Measurements from ENCODE around the gene ABLIM1.
A peak's percentile ranks its signal among the peaks of the same experiment; 100 is the strongest.

Gene ABLIM1

DNA sequence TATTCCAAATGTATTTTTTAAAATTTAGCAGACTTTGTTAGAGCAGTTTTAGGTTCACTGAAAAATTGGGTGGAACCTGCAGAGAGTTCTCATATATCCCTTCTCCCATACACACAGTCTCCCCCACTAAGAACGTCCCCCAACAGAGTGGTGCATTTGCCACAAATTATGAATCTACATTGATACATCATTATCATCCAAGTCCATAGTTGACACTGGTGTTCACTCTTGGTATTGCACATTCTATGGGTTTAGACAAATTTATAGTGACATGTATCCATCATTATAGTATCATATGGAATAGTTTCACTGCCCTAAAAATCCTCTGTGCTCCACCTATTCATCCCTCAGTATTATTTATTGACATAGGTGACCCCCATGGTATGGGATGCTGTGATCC lies 156.4 kb downstream of the ABLIM1 start:
- no peak overlapping the region for H3K27ac ChIP-seq (ENCODE audit: low read length)
- H3K4me1 ChIP-seq (ENCODE audit: low read length), result peaks cover 36% of the 10 kb centered on the region
- no peak overlapping the region for H3K4me2 ChIP-seq (ENCODE audit: low read length)
- H3K9me3 ChIP-seq (ENCODE audit: insufficient read depth, low read length), result no peaks in the 10 kb centered on the region
- H3K27me3 ChIP-seq (ENCODE audit: low read depth, low read length), result no peaks in the 10 kb centered on the region
- no peaks in the 10 kb centered on the region for H4K20me1 ChIP-seq (ENCODE audit: insufficient read depth, low read length)
- H3K79me2 ChIP-seq (ENCODE audit: low read length), result peaks cover 10% of the 10 kb centered on the region; the same call in 1 of the 2 replicates
- no peak for TF ChIP-seq EZH2phosphoT487 (IDR thresholded peaks at IDR 0.05; ENCODE audit: low read depth)
- TF ChIP-seq, protein P1, sequence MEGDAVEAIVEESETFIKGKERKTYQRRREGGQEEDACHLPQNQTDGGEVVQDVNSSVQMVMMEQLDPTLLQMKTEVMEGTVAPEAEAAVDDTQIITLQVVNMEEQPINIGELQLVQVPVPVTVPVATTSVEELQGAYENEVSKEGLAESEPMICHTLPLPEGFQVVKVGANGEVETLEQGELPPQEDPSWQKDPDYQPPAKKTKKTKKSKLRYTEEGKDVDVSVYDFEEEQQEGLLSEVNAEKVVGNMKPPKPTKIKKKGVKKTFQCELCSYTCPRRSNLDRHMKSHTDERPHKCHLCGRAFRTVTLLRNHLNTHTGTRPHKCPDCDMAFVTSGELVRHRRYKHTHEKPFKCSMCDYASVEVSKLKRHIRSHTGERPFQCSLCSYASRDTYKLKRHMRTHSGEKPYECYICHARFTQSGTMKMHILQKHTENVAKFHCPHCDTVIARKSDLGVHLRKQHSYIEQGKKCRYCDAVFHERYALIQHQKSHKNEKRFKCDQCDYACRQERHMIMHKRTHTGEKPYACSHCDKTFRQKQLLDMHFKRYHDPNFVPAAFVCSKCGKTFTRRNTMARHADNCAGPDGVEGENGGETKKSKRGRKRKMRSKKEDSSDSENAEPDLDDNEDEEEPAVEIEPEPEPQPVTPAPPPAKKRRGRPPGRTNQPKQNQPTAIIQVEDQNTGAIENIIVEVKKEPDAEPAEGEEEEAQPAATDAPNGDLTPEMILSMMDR (IDR thresholded peaks at IDR 0.05; ENCODE audit: low read depth, low read length), result no peak
- no peaks in the 10 kb centered on the region for H3K36me3 ChIP-seq (replicated peaks; ENCODE audit: low read depth, low read length)
- H3K4me3 ChIP-seq (ENCODE audit: low read length), result no peak overlapping the region
- no peak overlapping the region for H2AFZ ChIP-seq (ENCODE audit: low read depth, low read length)
- no peak overlapping the region for H3K9ac ChIP-seq (ENCODE audit: low read length)

DNA sequence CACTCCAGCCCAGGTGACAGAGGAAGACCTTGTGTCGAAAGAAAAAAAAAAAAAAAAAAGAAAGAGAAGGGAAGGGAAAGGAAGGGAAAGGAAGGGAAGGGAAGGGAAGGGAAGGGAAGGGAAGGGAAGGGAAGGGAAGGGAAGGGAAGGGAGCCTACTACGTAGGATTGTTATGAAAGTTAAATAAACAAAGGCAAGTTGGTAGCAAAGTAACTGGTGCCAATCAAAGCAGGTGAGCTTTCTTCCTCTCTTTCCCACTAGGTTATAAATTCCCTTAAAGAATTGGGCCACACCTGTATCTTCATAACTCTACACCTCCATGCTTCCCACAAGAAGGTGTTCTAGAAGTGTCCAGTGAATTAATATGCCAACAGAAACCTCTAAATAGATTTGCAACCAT lies 157.4 kb downstream of the ABLIM1 start:
- Histone ChIP-seq H3K9me3 (ENCODE audit: insufficient read depth, low read length) (no peaks in the 10 kb centered on the region), H3K9ac (ENCODE audit: low read length) (no peak overlapping the region), H3K27ac (ENCODE audit: low read length) (no peak overlapping the region), H3K27me3 (ENCODE audit: low read depth, low read length) (no peaks in the 10 kb centered on the region), H4K20me1 (ENCODE audit: insufficient read depth, low read length) (no peaks in the 10 kb centered on the region), H3K4me3 (ENCODE audit: low read length) (no peak overlapping the region), H3K4me2 (ENCODE audit: low read length) (no peak overlapping the region), H3K36me3 (replicated peaks; ENCODE audit: low read depth, low read length) (no peaks in the 10 kb centered on the region), H3K79me2 (ENCODE audit: low read length) (peaks cover 10% of the 10 kb centered on the region; the same call in 1 of the 2 replicates), H3K4me1 (ENCODE audit: low read length) (peaks cover 38% of the 10 kb centered on the region), H2AFZ (ENCODE audit: low read depth, low read length) (no peak overlapping the region)
- TF ChIP-seq EZH2phosphoT487 (IDR thresholded peaks at IDR 0.05; ENCODE audit: low read depth), result no peak
- TF ChIP-seq, protein P1 (IDR thresholded peaks at IDR 0.05; ENCODE audit: low read depth, low read length), result no peak

DNA sequence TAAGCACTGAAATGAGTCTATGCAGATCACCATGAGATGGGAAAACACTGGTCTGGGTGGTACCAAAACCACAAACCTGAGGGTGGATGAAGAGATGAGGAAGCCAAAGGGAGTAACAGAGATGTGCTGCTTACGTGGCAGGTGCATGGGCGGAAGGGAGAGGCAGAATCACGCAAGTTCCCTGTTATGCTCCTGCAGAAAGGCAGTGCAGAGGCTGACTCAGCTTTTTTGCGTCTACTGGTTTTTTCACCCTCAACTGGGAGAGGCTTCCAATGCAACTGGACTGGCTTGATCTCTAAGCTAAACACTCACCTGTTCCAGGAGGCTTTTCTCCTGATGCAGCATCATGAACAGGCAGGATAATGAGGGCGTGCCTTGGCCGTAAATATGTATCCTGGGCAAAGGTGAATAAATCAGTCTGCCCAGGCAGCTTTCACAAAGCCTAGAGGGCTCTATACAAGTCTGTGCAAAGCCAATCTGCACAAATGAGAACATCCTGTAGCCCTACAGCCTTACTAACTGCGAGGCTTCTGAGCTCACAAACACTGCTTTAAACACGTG lies 158.4 kb downstream of the ABLIM1 start:
- Histone ChIP-seq H3K4me2 (ENCODE audit: low read length) (peak overlapping the region; percentile 64), H3K79me2 (ENCODE audit: low read length) (peaks cover 10% of the 10 kb centered on the region; the same call in 1 of the 2 replicates)

DNA sequence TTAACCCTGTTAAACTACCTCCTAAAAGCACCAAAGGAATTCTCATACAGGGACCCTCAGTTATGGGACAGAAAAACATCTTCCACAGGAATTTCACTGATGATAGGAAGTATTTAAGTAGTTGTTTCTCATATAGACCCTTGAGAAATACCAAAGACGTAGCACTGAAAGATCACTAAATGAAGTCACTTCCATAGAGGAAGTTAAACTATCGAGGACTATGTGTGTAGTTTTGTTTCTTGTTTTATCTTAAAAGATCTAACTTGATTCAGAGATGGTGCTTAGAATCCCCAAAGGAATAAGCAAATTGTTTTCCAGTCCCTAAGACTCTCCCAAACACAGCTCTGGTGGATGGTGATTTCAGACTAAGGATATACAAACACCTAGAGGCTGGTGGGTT lies 159.0 kb downstream of the ABLIM1 start:
- H2AFZ ChIP-seq (ENCODE audit: low read depth, low read length), result 0 out of 2 replicates have a peak overlapping the region, but pooled peaks have one; percentile 25
- no peaks in the 10 kb centered on the region for H3K27me3 ChIP-seq (ENCODE audit: low read depth, low read length)
- H3K79me2 ChIP-seq (ENCODE audit: low read length), result peaks cover 10% of the 10 kb centered on the region; the same call in 1 of the 2 replicates
- no peaks in the 10 kb centered on the region for H4K20me1 ChIP-seq (ENCODE audit: insufficient read depth, low read length)
- peaks cover 38% of the 10 kb centered on the region for H3K4me1 ChIP-seq (ENCODE audit: low read length)
- no peaks in the 10 kb centered on the region for H3K9me3 ChIP-seq (ENCODE audit: insufficient read depth, low read length)
- peak overlapping the region; percentile 64 for H3K4me2 ChIP-seq (ENCODE audit: low read length)
- TF ChIP-seq, protein P1 (IDR thresholded peaks at IDR 0.05; ENCODE audit: low read depth, low read length), result no peak
- no peak for TF ChIP-seq EZH2phosphoT487 (IDR thresholded peaks at IDR 0.05; ENCODE audit: low read depth)
- peak overlapping the region; percentile 51 for H3K9ac ChIP-seq (ENCODE audit: low read length)
- peak overlapping the region; percentile 33 for H3K4me3 ChIP-seq (ENCODE audit: low read length)
- H3K27ac ChIP-seq (ENCODE audit: low read length), result peak overlapping the region; percentile 87
- no peaks in the 10 kb centered on the region for H3K36me3 ChIP-seq (replicated peaks; ENCODE audit: low read depth, low read length)

More for the DNA sequence above, 158.4 kb downstream of the ABLIM1 start:
- Histone ChIP-seq H3K4me3 (ENCODE audit: low read length) (peak overlapping the region; percentile 33), H4K20me1 (ENCODE audit: insufficient read depth, low read length) (no peaks in the 10 kb centered on the region), H3K4me1 (ENCODE audit: low read length) (peaks cover 38% of the 10 kb centered on the region), H3K36me3 (replicated peaks; ENCODE audit: low read depth, low read length) (no peaks in the 10 kb centered on the region), H2AFZ (ENCODE audit: low read depth, low read length) (0 out of 2 replicates have a peak overlapping the region, but pooled peaks have one; percentile 25), H3K27ac (ENCODE audit: low read length) (peak overlapping the region; percentile 87), H3K27me3 (ENCODE audit: low read depth, low read length) (no peaks in the 10 kb centered on the region), H3K9ac (ENCODE audit: low read length) (peak overlapping the region; percentile 51), H3K9me3 (ENCODE audit: insufficient read depth, low read length) (no peaks in the 10 kb centered on the region)
- TF ChIP-seq, protein P1 (IDR thresholded peaks at IDR 0.05; ENCODE audit: low read depth, low read length), result no peak
- TF ChIP-seq EZH2phosphoT487 (IDR thresholded peaks at IDR 0.05; ENCODE audit: low read depth), result no peak
